GM12878 (cell line): Measurements from ENCODE around the gene EDARADD. TPM values are rescaled to one million over a fixed set of nuclear protein-coding genes. Genes with fewer than 3 reads are reported as not detected.

Experiments
- ATAC-seq: fragments of 200-7000 bp; cut with Tn5 transposase; 3 replicates; pipeline ENCODE4 v1.9.1; 2020; ENCODE audit warnings: mild to moderate bottlenecking, moderate library complexity
- BruUV-seq: library from RNA; stranded (reverse); fragments of 400-500 nt; replicated peaks from 2 replicates; lab custom pipeline; 2021; lab: Mats Ljungman, UMichigan
- CTCF ChIA-PET: fragments of 300-600 bp; sonication (Branson Sonifier 250); formaldehyde crosslinking; extraction: SDS; loops from one replicate; lab custom pipeline; 2021; ENCODE audit warnings: inconsistent platforms; lab: Yijun Ruan, JAX
- POLR2A ChIA-PET: fragments of 350-600 bp; formaldehyde crosslinking; extraction: SDS; loops from one replicate; lab custom pipeline; 2021; ENCODE audit warnings: inconsistent platforms; lab: Charles Lee
- RAD21 ChIA-PET: fragments of 300-600 bp; sonication (Branson Sonifier 250); formaldehyde crosslinking; loops from one replicate; lab custom pipeline; 2023; ENCODE audit warnings: antibody characterized with exemption; ENCODE audit not compliant: unreplicated experiment; lab: Charles Lee
- SMC1A ChIA-PET: fragments of 300-600 bp; sonication (Branson Sonifier 250); formaldehyde crosslinking; loops from one replicate; lab custom pipeline; 2023; ENCODE audit not compliant: unreplicated experiment, uncharacterized antibody; lab: Charles Lee
- DNase-seq: peaks from one replicate; pipeline ENCODE4 v3.0.0-alpha.2; 2011; ENCODE audit warnings: low read depth, low spot score
- FAIRE-seq: peaks from 3 replicates; lab custom pipeline; 2011; peaks lifted over from hg19 to GRCh38; lab: Jason Lieb, UNC
- H2AFZ ChIP-seq: 2 replicates; pipeline ENCODE4 v1.6.0; 2011; ENCODE audit warnings: low read depth, low read length, control low read depth; ENCODE audit not compliant: control insufficient read depth
- H3K27ac ChIP-seq: 2 replicates; pipeline ENCODE4 v1.5.1; 2011; ENCODE audit warnings: control low read depth; ENCODE audit not compliant: control insufficient read depth, insufficient read depth
- H3K27me3 ChIP-seq, 2 experiments: replicated peaks in 1 of 2; 2 replicates each; pipeline versions ENCODE4 v1.6.0 to v1.6.1; 2011; ENCODE audit warnings: low read length in 1 of 2; ENCODE audit not compliant: control insufficient read depth in 2 of 2, insufficient read depth in 2 of 2
- H3K36me3 ChIP-seq, 2 experiments: 2 replicates each; pipeline ENCODE4 v1.5.1; 2011; ENCODE audit warnings: low read length in 1 of 2; ENCODE audit not compliant: control insufficient read depth in 2 of 2, insufficient read depth in 2 of 2
- H3K4me1 ChIP-seq: 2 replicates; pipeline ENCODE4 v1.6.1; 2011; ENCODE audit warnings: mild to moderate bottlenecking, low read length, moderate library complexity, mixed read lengths; ENCODE audit not compliant: control insufficient read depth, insufficient read depth
- H3K4me2 ChIP-seq: 2 replicates; pipeline ENCODE4 v1.6.0; 2011; ENCODE audit warnings: control low read depth; ENCODE audit not compliant: control insufficient read depth, insufficient read depth
- H3K4me3 ChIP-seq: fragments of 200-600 bp; sonication (generic); 2 replicates; pipeline ENCODE4 v1.5.1; 2016
- H3K79me2 ChIP-seq: 2 replicates; pipeline ENCODE4 v1.6.0; 2011; ENCODE audit warnings: low read length; ENCODE audit not compliant: control insufficient read depth, insufficient read depth
- H3K9ac ChIP-seq: 2 replicates; pipeline ENCODE4 v1.8.0; 2011; ENCODE audit warnings: low read length, control low read depth, mixed read lengths; ENCODE audit not compliant: control insufficient read depth, insufficient read depth
- H3K9me3 ChIP-seq: replicated peaks from 3 replicates; pipeline ENCODE4 v1.5.1; 2011; ENCODE audit warnings: mild to moderate bottlenecking, low read length; ENCODE audit not compliant: control insufficient read depth, insufficient read depth
- H4K20me1 ChIP-seq: 2 replicates; pipeline ENCODE4 v1.6.0; 2011; ENCODE audit not compliant: control insufficient read depth, insufficient read depth
- CBFB ChIP-seq: IDR thresholded peaks from 2 replicates; pipeline ENCODE4 v1.6.1; 2016; ENCODE audit warnings: antibody characterized with exemption, low read depth
- E2F4 ChIP-seq: IDR thresholded peaks from 2 replicates; pipeline ENCODE4 v1.6.1; 2012; ENCODE audit warnings: low read depth, low read length, improper control_type of control experiment
- ELK1 ChIP-seq: IDR thresholded peaks from 2 replicates; pipeline ENCODE4 v1.6.1; 2012; ENCODE audit warnings: low read depth, low read length, improper control_type of control experiment
- EP300 ChIP-seq, 2 experiments: fragments of 150-350 bp in 1 of 2; IDR thresholded peaks; 2 replicates each; pipeline ENCODE4 v1.6.1; 2011 to 2012; ENCODE audit warnings: low read depth in 2 of 2, low read length in 2 of 2, borderline replicate concordance in 1 of 2, improper control_type of control experiment in 1 of 2, inconsistent platforms in 1 of 2; ENCODE audit not compliant: control insufficient read depth in 1 of 2
- FOXK2 ChIP-seq: fragments of 450-650 bp; IDR thresholded peaks from 2 replicates; pipeline ENCODE4 v1.6.1; 2017; ENCODE audit warnings: mild to moderate bottlenecking, moderate library complexity
- HDAC2 ChIP-seq: fragments of 200-600 bp; sonication (generic); IDR thresholded peaks from 2 replicates; pipeline ENCODE4 v1.6.1; 2017
- JUNB ChIP-seq: IDR thresholded peaks from 2 replicates; pipeline ENCODE4 v1.6.1; 2016; ENCODE audit warnings: antibody characterized with exemption, mild to moderate bottlenecking
- NFXL1 ChIP-seq: fragments of 450-650 bp; IDR thresholded peaks from 2 replicates; pipeline ENCODE4 v1.6.1; 2017; ENCODE audit warnings: antibody characterized with exemption, mild to moderate bottlenecking, borderline replicate concordance
- NR2C2 ChIP-seq: IDR thresholded peaks from 2 replicates; pipeline ENCODE4 v1.6.1; 2011; ENCODE audit warnings: borderline replicate concordance, low read depth; ENCODE audit not compliant: control insufficient read depth, insufficient read length
- SIN3A ChIP-seq: IDR thresholded peaks from 2 replicates; pipeline ENCODE4 v1.6.1; 2012; ENCODE audit warnings: low read depth, low read length, improper control_type of control experiment
- SIX5 ChIP-seq: IDR thresholded peaks from 2 replicates; pipeline ENCODE4 v1.6.1; 2011; ENCODE audit warnings: mild to moderate bottlenecking, low read depth, low read length, moderate library complexity; ENCODE audit not compliant: severe bottlenecking
- SP1 ChIP-seq: IDR thresholded peaks from one replicate; pipeline ENCODE4 v1.6.1; 2011; ENCODE audit warnings: low read depth, low read length
- SREBF1 ChIP-seq: IDR thresholded peaks from 2 replicates; pipeline ENCODE4 v1.6.1; 2012; ENCODE audit warnings: mild to moderate bottlenecking, low read length
- TAF1 ChIP-seq: IDR thresholded peaks from 2 replicates; pipeline ENCODE4 v1.6.1; 2011; ENCODE audit warnings: mild to moderate bottlenecking, low read depth, low read length, borderline replicate concordance
- TCF3 ChIP-seq: IDR thresholded peaks from 2 replicates; pipeline ENCODE4 v1.6.1; 2012; ENCODE audit warnings: low read depth, mild to moderate bottlenecking, low read length, borderline replicate concordance; ENCODE audit not compliant: insufficient read depth
- WRNIP1 ChIP-seq: IDR thresholded peaks from 2 replicates; pipeline ENCODE4 v1.6.1; 2011; ENCODE audit warnings: low read depth, low read length, improper control_type of control experiment, borderline replicate concordance
- WGBS: methylation state at CpG from one replicate; pipeline ENCODE4 v1.1.6; 2016; ENCODE audit warnings: low lambda C conversion rate; ENCODE audit not compliant: insufficient replicate concordance, insufficient coverage; ENCODE audit errors: missing lambda C conversion rate; 5-methylcytosine and 5-hydroxymethylcytosine counted together
- in situ Hi-C: fragments of 300-500 bp; cut with MboI; formaldehyde crosslinking; loops from 9 replicates; pipeline ENCODE4 v1.14.3; 2018; ENCODE audit warnings: mixed read lengths
- intact Hi-C: fragments of 100-400 bp; cut with micrococcal nuclease; formaldehyde crosslinking; loops from one replicate; pipeline ENCODE4 v1.14.2; 2022; ENCODE audit not compliant: unreplicated experiment
- polyA plus RNA-seq, 11 experiments: library from polyadenylated mRNA; depleted of rRNA in 4 of 11; unstranded in 6 of 11; stranded (reverse) in 5 of 11; fragments of >200 nt; fragmentation: Nextera tagmentation in 4 of 11; fragmentation: Illumina TruSeq in 1 of 11; extraction: Ambion mirVana in 4 of 11; extraction: Trizol in 1 of 11; gene quantifications; 1 replicate in 1 of 11; 2 replicates in 10 of 11; pipeline versions ENCODE4 v1.2.1 to v1.2.3, GENCODE V29; 2011 to 2016; ENCODE audit warnings: inconsistent platforms in 2 of 11, missing spikeins in 2 of 11, low read depth in 1 of 11
- total RNA-seq, 4 experiments: library from RNA; depleted of rRNA in 3 of 4; stranded (reverse); fragments of >200 nt in 3 of 4; fragmentation: Illumina TruSeq in 1 of 4; extraction: Trizol in 1 of 4; gene quantifications; 2 replicates each; pipeline versions ENCODE4 v1.2.1 to v1.2.3, GENCODE V29; 2013 to 2021

The EDARADD gene
- total and polyA plus RNA-seq, 10 of the 15 experiments (the other 5 are each of a cell fraction or from before 2014, with no cell fraction given), result 0.58 to 6.1 (median 4.7) TPM

GRCh38 chr1:236518322-236518721, 124.2 kb downstream of the EDARADD start:
- in situ Hi-C loops (no loop called here), intact Hi-C loops (no loop called here)
- ATAC-seq (no peak), FAIRE-seq (no peak), DNase-seq (no peak)
- no peaks in the 10 kb centered on the region for H3K79me2 ChIP-seq
- no TSS peak for BruUV-seq
- ChIA-PET CTCF (interaction anchor here (1.2 to 1.8 kb wide), 2 partner anchors 15 to 20 kb away, joined by 3 to 4 read pairs; no protein-coding TSS in a partner anchor), POLR2A (no interaction called here), RAD21 (no interaction called here), SMC1A (interaction anchor here (1.2 kb wide), 1 partner anchor 11 kb away, joined by 3 read pairs; no protein-coding TSS in a partner anchor)
- no peak overlapping the region; the same call in 1 of the 2 replicates for H3K9ac ChIP-seq
- H3K27me3 ChIP-seq, result no peaks in the 10 kb centered on the region
- no peak overlapping the region for H3K4me3 ChIP-seq
- H3K27ac ChIP-seq, result no peak overlapping the region
- no peak overlapping the region for H2AFZ ChIP-seq
- H3K36me3 ChIP-seq, result no peaks in the 10 kb centered on the region
- WGBS, result 9% methylated on average over 5 of the region's 5 CpGs
- no peak for TF ChIP-seq SP1
- TF ChIP-seq TAF1, result no peak
- no peak for TF ChIP-seq HDAC2
- no peak for TF ChIP-seq EP300 (IDR thresholded peaks at IDR 0.05; ENCODE audit: borderline replicate concordance in 1 of 2, control insufficient read depth in 1 of 2, low read depth in 2 of 2, low read length in 2 of 2)
- TF ChIP-seq WRNIP1, result no peak
- H3K4me2 ChIP-seq, result no peak overlapping the region
- no peaks in the 10 kb centered on the region for H3K9me3 ChIP-seq
- H4K20me1 ChIP-seq, result no peaks in the 10 kb centered on the region
- no peaks in the 10 kb centered on the region for H3K4me1 ChIP-seq

- no peak overlapping the region for H3K4me3 ChIP-seq
- no peak overlapping the region for H2AFZ ChIP-seq
- H4K20me1 ChIP-seq, result no peaks in the 10 kb centered on the region
- H3K27me3 ChIP-seq, result no peaks in the 10 kb centered on the region
- H3K27ac ChIP-seq, result no peak overlapping the region
- H3K36me3 ChIP-seq, result no peaks in the 10 kb centered on the region
- no peak for DNase-seq
- in situ Hi-C loops, result no loop called here
- no peaks in the 10 kb centered on the region for H3K4me1 ChIP-seq
- no peaks in the 10 kb centered on the region for H3K9me3 ChIP-seq
- SMC1A ChIA-PET, result interaction anchor here (1.2 kb wide), 1 partner anchor 9 kb away, joined by 3 read pairs; no protein-coding TSS in a partner anchor
- no TSS peak for BruUV-seq
- H3K9ac ChIP-seq, result no peak overlapping the region
- no peak for FAIRE-seq
- CTCF ChIA-PET, result no interaction called here
- 69% methylated on average over 4 of the region's 4 CpGs for WGBS
- no peak for ATAC-seq
- POLR2A ChIA-PET, result interaction anchor here (0.6 kb wide), 2 partner anchors 44 to 110 kb away, joined by 4 to 5 read pairs; no protein-coding TSS in a partner anchor
- RAD21 ChIA-PET, result interaction anchor here (0.6 kb wide), 1 partner anchor 418 kb away, joined by 5 read pairs; no protein-coding TSS in a partner anchor
- intact Hi-C loops, result no loop called here
- no peak overlapping the region for H3K4me2 ChIP-seq
- H3K79me2 ChIP-seq, result peaks cover 7% of the 10 kb centered on the region
- no peak for TF ChIP-seq EP300 (IDR thresholded peaks at IDR 0.05; ENCODE audit: borderline replicate concordance in 1 of 2, control insufficient read depth in 1 of 2, low read depth in 2 of 2, low read length in 2 of 2)
- TF ChIP-seq NR2C2, result no peak
- no peak for TF ChIP-seq TCF3
- TF ChIP-seq SIN3A, result no peak
- TF ChIP-seq CBFB, result no peak
- no peak for TF ChIP-seq FOXK2
- TF ChIP-seq JUNB, result no peak
- no peak for TF ChIP-seq SREBF1
- TF ChIP-seq NFXL1, result no peak
- no peak for TF ChIP-seq E2F4
- no peak for TF ChIP-seq TAF1
- no peak for TF ChIP-seq SIX5
- no peak for TF ChIP-seq ELK1
These were observed 126.4 kb downstream of the EDARADD start for GRCh38 chr1:236520445-236521005.
